Keratinocyte (primary cell): ENCODE results near the gene CNP.

Experiments used
- EZH2 ChIP-seq: IDR thresholded peaks from one replicate; pipeline ENCODE4 v1.6.1; 2012; ENCODE audit warnings: inconsistent platforms, mild to moderate bottlenecking, low read length, moderate library complexity
- TF ChIP-seq, protein P1 (sequence below), 3 experiments: IDR thresholded peaks in 1 of 3; conservative IDR thresholded peaks in 1 of 3; optimal IDR thresholded peaks in 1 of 3; 2 replicates in 2 of 3; 3 replicates in 1 of 3; pipeline versions ENCODE3 to v1.5.1; 2011; ENCODE audit warnings: low read length in 3 of 3, mild to moderate bottlenecking in 3 of 3, moderate library complexity in 2 of 3, control low read depth in 1 of 3, inconsistent platforms in 1 of 3; ENCODE audit not compliant: insufficient read depth in 2 of 3; ENCODE audit errors: extremely low read depth in 1 of 3

DNA sequence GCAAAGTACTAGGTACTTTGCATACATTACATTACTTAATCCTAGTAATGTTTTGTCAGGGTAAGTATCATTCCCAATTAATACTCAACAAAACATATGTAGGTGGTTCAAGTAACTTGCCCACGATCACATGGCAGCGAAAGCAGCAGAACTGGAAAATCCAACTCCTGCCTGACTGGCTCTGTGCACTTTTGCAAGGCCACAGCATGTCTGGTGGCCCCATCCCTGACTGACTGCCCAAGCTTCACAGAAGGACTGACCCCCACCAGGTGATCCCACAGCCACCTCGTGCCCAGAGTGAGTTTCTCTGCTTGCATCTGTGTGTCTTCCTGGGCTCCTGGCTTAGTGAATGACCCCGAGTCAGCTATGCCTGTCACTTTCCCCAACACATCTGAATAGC is 11.4 kb downstream of the CNP start:
- TF ChIP-seq EZH2: no peak
- TF ChIP-seq, protein P1, sequence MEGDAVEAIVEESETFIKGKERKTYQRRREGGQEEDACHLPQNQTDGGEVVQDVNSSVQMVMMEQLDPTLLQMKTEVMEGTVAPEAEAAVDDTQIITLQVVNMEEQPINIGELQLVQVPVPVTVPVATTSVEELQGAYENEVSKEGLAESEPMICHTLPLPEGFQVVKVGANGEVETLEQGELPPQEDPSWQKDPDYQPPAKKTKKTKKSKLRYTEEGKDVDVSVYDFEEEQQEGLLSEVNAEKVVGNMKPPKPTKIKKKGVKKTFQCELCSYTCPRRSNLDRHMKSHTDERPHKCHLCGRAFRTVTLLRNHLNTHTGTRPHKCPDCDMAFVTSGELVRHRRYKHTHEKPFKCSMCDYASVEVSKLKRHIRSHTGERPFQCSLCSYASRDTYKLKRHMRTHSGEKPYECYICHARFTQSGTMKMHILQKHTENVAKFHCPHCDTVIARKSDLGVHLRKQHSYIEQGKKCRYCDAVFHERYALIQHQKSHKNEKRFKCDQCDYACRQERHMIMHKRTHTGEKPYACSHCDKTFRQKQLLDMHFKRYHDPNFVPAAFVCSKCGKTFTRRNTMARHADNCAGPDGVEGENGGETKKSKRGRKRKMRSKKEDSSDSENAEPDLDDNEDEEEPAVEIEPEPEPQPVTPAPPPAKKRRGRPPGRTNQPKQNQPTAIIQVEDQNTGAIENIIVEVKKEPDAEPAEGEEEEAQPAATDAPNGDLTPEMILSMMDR (optimal IDR thresholded peaks at IDR 0.05 in 1 of 3, IDR thresholded peaks at IDR 0.05 in 1 of 3, conservative IDR thresholded peaks at IDR 0.05 in 1 of 3; ENCODE audit: extremely low read depth in 1 of 3, insufficient read depth in 2 of 3, low read length in 3 of 3): no peak
